Kidney capillary endothelial cell (primary cell): Measurements from ENCODE around the gene CDYL.

Experiments
- DNase-seq: peaks from one replicate; pipeline ENCODE4 v3.0.0-alpha.2; 2018; ENCODE audit warnings: low spot score

CDYL gene

GRCh38 chr6:4964675-4965561, 188.7 kb downstream of the CDYL start:
- no peak for DNase-seq

- DNase-seq: no peak
These were observed 189.6 kb downstream of the CDYL start for GRCh38 chr6:4965562-4966389.

- DNase-seq: no peak
These were observed 191.3 kb downstream of the CDYL start for GRCh38 chr6:4967301-4968030.

GRCh38 chr6:4969609-4970285, 193.5 kb downstream of the CDYL start:
- no peak for DNase-seq

GRCh38 chr6:4970739-4971395, 194.7 kb downstream of the CDYL start:
- DNase-seq: no peak

- no peak for DNase-seq
These were observed 195.6 kb downstream of the CDYL start for GRCh38 chr6:4971851-4972250.

GRCh38 chr6:4972438-4972837, 196.2 kb downstream of the CDYL start:
- DNase-seq: no peak

GRCh38 chr6:4973415-4973814, 197.2 kb downstream of the CDYL start:
- no peak for DNase-seq

GRCh38 chr6:4973982-4974745, 198.0 kb downstream of the CDYL start:
- no peak for DNase-seq

GRCh38 chr6:4974962-4975361, 198.8 kb downstream of the CDYL start:
- no peak for DNase-seq

- no peak for DNase-seq
These were observed 199.3 kb downstream of the CDYL start for GRCh38 chr6:4975506-4975905.

GRCh38 chr6:4977468-4977867, 201.3 kb downstream of the CDYL start:
- DNase-seq: no peak

- no peak for DNase-seq
These were observed 203.2 kb downstream of the CDYL start for GRCh38 chr6:4979426-4979825.

- no peak for DNase-seq
These were observed 205.6 kb downstream of the CDYL start for GRCh38 chr6:4981761-4982160.

GRCh38 chr6:4983322-4983721, 207.1 kb downstream of the CDYL start:
- DNase-seq: no peak

GRCh38 chr6:4986999-4987398, 210.8 kb downstream of the CDYL start:
- DNase-seq: no peak

- DNase-seq: no peak
These were observed 211.2 kb downstream of the CDYL start for GRCh38 chr6:4987432-4987831.

- DNase-seq: no peak
These were observed 218.5 kb downstream of the CDYL start for GRCh38 chr6:4994741-4995140.

- DNase-seq: no peak
These were observed 221.7 kb downstream of the CDYL start for GRCh38 chr6:4997862-4998261.

GRCh38 chr6:4999586-4999985, 223.4 kb downstream of the CDYL start:
- no peak for DNase-seq
